Memory B cell (primary cell): ENCODE results near the gene CDADC1.

Experiments used
- ATAC-seq: fragments of 150-1000 bp; cut with Tn5 transposase; 2 replicates; pipeline ENCODE4 v1.10.0; 2021; ENCODE audit warnings: low read depth, mild to moderate bottlenecking, moderate library complexity
- DNase-seq, 2 donors: peaks; one replicate each; pipeline ENCODE4 v3.0.0; 2022; ENCODE audit warnings: low spot score in 2 of 2
- H3K27ac Mint-ChIP-seq: one replicate; pipeline ENCODE4 v1.8.0; 2022; ENCODE audit warnings: mild to moderate bottlenecking, moderate library complexity, mixed read lengths
- H3K27me3 Mint-ChIP-seq: one replicate; pipeline ENCODE4 v1.8.0; 2022; ENCODE audit warnings: mixed read lengths
- H3K36me3 Mint-ChIP-seq: one replicate; pipeline ENCODE4 v1.8.0; 2022; ENCODE audit warnings: mild to moderate bottlenecking, mixed read lengths
- H3K4me1 Mint-ChIP-seq: one replicate; pipeline ENCODE4 v1.8.0; 2022; ENCODE audit warnings: mixed read lengths
- H3K4me3 Mint-ChIP-seq: one replicate; pipeline ENCODE4 v1.8.0; 2022; ENCODE audit warnings: mild to moderate bottlenecking, moderate library complexity, mixed read lengths
- H3K9me3 Mint-ChIP-seq: one replicate; pipeline ENCODE4 v1.8.0; 2022; ENCODE audit warnings: mixed read lengths

The CDADC1 gene

GRCh38 chr13:49220856-49221589 is 26.7 kb upstream of the CDADC1 start:
- H3K9me3 Mint-ChIP-seq = peaks cover 4% of the 10 kb centered on the region
- peaks cover 36% of the 10 kb centered on the region for H3K27me3 Mint-ChIP-seq
- peaks cover 8% of the 10 kb centered on the region for H3K36me3 Mint-ChIP-seq
- no peak overlapping the region for H3K27ac Mint-ChIP-seq
- peaks cover 6% of the 10 kb centered on the region for H3K4me1 Mint-ChIP-seq
- ATAC-seq (no peak), DNase-seq (no peak)
- H3K4me3 Mint-ChIP-seq = peak overlapping the region; percentile 80

DNA sequence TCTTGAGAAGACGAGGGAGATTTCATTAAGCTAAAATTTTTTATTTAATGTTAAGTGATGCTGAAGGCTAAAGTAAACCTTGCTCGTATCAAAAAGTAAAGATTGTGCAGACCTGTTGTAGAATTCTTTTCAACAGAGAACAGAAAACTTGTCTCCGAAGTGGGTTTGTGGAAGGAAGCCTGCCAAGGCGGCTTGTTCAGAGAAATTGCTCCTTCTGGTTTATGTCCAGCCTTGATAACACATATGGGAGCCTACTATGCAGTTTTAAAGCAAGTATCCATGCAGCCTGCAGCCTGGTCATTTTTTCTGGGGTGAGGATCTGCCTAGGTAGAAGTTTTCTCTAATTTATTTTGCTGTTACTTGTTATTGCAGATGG is 26.1 kb upstream of the CDADC1 start:
- Mint-ChIP-seq H3K27ac (no peak overlapping the region), H3K4me3 (peak overlapping the region; percentile 80), H3K9me3 (peaks cover 4% of the 10 kb centered on the region), H3K27me3 (peaks cover 36% of the 10 kb centered on the region), H3K4me1 (peaks cover 2% of the 10 kb centered on the region), H3K36me3 (peaks cover 8% of the 10 kb centered on the region)
- no peak for DNase-seq
- ATAC-seq = no peak

DNA sequence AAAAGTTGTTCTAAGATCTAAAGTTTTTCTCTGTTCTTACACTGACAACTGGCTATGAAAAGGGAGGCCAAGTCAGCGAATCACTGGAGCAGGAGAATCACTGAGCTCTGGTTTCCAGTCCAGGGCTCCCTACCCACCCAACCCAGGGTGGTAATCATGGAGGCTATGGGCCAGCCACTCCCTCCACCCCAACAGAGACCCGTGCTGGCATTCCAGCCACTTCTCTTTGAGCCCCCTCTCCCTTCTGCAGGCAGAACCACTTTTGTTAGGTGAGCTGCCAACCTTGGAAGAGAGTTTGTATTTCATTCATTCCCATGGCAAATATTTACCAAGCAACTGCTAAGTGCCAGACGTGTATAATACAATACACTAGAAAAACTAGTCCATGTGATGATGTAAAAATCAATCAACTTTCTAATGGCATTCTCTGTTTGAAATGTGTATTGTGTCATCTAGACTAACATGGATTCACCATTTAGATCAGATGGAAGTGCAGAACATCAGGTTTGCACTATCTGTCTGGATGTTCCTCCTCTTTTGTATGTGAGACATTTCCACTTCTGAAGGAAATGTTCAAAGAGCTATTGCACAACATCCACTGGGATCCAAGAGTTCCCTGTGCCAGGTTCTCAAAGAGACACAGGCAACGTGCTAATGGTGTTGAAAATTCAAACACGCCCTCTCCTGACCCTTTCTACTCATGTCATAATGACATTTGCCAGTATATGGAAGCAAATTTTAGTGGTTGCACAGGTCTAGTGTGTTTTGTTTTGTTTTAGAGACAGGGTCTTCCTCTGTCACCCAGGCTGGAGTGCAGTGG is 22.3 kb upstream of the CDADC1 start:
- ATAC-seq = no peak
- Mint-ChIP-seq H3K4me3 (no peak overlapping the region), H3K27ac (no peak overlapping the region), H3K27me3 (peaks cover 15% of the 10 kb centered on the region), H3K36me3 (no peaks in the 10 kb centered on the region), H3K4me1 (no peaks in the 10 kb centered on the region), H3K9me3 (no peaks in the 10 kb centered on the region)
- no peak for DNase-seq

GRCh38 chr13:49226613-49227012 is 21.1 kb upstream of the CDADC1 start:
- Mint-ChIP-seq H3K36me3 (no peaks in the 10 kb centered on the region), H3K27me3 (peaks cover 12% of the 10 kb centered on the region), H3K4me3 (no peak overlapping the region), H3K4me1 (no peaks in the 10 kb centered on the region), H3K27ac (no peak overlapping the region), H3K9me3 (no peaks in the 10 kb centered on the region)
- ATAC-seq = no peak
- DNase-seq = no peak

- no peaks in the 10 kb centered on the region for H3K4me1 Mint-ChIP-seq
- H3K4me3 Mint-ChIP-seq = no peak overlapping the region
Observed at GRCh38 chr13:49234741-49235140, 13.0 kb upstream of the CDADC1 start.

DNA sequence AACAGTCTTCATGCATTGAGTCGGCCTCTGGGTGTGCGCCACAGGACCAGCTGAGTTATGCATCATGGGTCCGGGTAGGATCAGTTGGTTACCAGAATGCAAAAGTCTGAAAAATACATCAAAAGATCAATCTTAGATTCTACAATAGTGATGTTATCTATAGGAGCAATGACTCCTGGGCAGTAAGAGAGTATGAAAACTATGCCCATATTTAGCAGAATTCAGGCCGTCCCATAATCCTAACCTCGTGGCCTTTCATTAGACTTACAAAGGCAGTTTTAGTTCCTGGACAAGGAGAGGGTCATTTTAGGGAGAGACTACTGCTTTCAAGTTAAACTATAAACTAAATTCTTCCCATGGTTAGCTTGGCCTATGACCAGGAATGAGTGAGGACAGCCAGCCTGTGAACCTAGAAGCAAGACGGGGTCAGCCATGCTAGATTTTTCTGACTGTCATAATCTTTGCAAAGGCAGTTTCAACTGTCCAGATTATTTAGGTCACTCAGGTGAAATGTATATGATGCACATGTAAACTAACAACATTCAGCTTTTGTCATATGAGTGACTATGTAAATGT is 11.8 kb upstream of the CDADC1 start:
- Mint-ChIP-seq H3K27ac (no peak overlapping the region), H3K36me3 (no peaks in the 10 kb centered on the region), H3K9me3 (no peaks in the 10 kb centered on the region), H3K4me3 (no peak overlapping the region), H3K27me3 (peaks cover 1% of the 10 kb centered on the region), H3K4me1 (no peaks in the 10 kb centered on the region)
- no peak for ATAC-seq
- no peak for DNase-seq

More at GRCh38 chr13:49234741-49235140, 13.0 kb upstream of the CDADC1 start:
- no peaks in the 10 kb centered on the region for H3K9me3 Mint-ChIP-seq
- no peak for DNase-seq
- ATAC-seq = no peak
- no peaks in the 10 kb centered on the region for H3K36me3 Mint-ChIP-seq
- peaks cover 1% of the 10 kb centered on the region for H3K27me3 Mint-ChIP-seq
- H3K27ac Mint-ChIP-seq = no peak overlapping the region

DNA sequence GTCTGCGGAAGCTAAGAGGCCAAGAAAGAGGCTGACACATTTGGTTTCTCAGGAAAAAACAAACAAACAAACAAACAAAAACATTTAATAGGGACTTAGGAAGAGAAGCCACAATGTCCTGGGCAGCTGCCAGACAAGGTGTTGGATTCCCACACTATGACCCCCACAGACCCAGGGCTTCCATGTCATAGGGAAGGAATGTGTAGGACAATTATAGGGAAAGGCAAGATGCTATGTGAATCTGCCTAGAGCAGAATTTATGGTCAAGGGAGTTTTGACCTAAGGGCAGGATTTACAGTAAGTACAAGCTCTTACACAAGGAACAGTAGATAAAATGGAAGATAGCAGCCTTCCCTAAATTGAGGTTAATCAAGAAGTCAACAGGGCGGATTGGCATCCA is 9.1 kb upstream of the CDADC1 start:
- H3K27ac Mint-ChIP-seq = no peak overlapping the region
- H3K27me3 Mint-ChIP-seq = no peaks in the 10 kb centered on the region
- no peaks in the 10 kb centered on the region for H3K36me3 Mint-ChIP-seq
- ATAC-seq (no peak), DNase-seq (no peak)
- H3K9me3 Mint-ChIP-seq = no peaks in the 10 kb centered on the region
- H3K4me1 Mint-ChIP-seq = no peaks in the 10 kb centered on the region
- H3K4me3 Mint-ChIP-seq = no peak overlapping the region

DNA sequence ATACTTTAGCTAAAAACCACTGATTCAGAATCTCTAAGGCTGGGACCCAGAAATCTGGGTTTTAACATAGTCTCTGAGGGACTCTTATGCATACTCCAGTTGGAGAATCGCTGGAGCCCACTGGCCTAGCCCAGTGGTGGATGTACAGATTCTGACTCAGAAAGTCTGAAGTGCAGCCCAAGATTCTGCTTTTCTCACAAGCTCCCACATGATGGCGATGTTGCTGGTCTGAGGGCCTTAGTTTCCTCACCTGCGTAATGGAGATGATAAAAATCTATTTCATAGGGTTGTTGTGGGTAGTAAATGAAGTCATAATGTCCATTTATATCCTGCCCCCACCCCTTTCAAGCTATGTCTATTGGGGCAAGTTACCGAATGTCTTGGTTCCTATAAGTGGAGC is 7.7 kb upstream of the CDADC1 start:
- ATAC-seq = peak; percentile 79
- H3K4me1 Mint-ChIP-seq = no peaks in the 10 kb centered on the region

GRCh38 chr13:49241296-49241695 is 6.4 kb upstream of the CDADC1 start:
- Mint-ChIP-seq H3K4me1 (no peaks in the 10 kb centered on the region), H3K27me3 (no peaks in the 10 kb centered on the region), H3K36me3 (no peaks in the 10 kb centered on the region), H3K4me3 (no peak overlapping the region), H3K9me3 (no peaks in the 10 kb centered on the region), H3K27ac (no peak overlapping the region)
- no peak for DNase-seq
- no peak for ATAC-seq

More for the DNA sequence above, 7.7 kb upstream of the CDADC1 start:
- Mint-ChIP-seq H3K36me3 (no peaks in the 10 kb centered on the region), H3K9me3 (no peaks in the 10 kb centered on the region), H3K27me3 (no peaks in the 10 kb centered on the region), H3K4me3 (no peak overlapping the region), H3K27ac (no peak overlapping the region)
- no peak for DNase-seq

DNA sequence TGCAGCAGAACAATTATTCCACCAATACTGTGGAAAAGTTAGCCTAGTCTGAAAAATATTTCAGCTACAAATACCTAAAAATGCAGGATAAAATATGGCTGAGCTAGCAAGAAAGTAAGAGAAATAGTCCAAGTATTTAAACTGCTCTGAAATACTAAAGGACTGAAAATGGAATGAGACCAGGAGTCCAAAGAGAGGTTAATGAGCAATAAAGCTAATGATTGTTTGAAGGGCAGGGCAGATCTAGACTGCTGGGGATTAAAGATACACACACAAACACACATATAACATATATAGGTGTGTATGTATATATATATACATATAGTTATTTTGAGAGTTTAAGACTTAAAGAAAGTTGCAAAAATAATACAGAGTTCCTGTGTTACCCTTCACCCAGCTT is 2.6 kb upstream of the CDADC1 start:
- DNase-seq (no peak), ATAC-seq (no peak)
- H3K27me3 Mint-ChIP-seq = no peaks in the 10 kb centered on the region
- H3K36me3 Mint-ChIP-seq = no peaks in the 10 kb centered on the region
- no peak overlapping the region for H3K27ac Mint-ChIP-seq
- no peak overlapping the region for H3K4me3 Mint-ChIP-seq
- H3K9me3 Mint-ChIP-seq = no peaks in the 10 kb centered on the region
- peaks cover 14% of the 10 kb centered on the region for H3K4me1 Mint-ChIP-seq

DNA sequence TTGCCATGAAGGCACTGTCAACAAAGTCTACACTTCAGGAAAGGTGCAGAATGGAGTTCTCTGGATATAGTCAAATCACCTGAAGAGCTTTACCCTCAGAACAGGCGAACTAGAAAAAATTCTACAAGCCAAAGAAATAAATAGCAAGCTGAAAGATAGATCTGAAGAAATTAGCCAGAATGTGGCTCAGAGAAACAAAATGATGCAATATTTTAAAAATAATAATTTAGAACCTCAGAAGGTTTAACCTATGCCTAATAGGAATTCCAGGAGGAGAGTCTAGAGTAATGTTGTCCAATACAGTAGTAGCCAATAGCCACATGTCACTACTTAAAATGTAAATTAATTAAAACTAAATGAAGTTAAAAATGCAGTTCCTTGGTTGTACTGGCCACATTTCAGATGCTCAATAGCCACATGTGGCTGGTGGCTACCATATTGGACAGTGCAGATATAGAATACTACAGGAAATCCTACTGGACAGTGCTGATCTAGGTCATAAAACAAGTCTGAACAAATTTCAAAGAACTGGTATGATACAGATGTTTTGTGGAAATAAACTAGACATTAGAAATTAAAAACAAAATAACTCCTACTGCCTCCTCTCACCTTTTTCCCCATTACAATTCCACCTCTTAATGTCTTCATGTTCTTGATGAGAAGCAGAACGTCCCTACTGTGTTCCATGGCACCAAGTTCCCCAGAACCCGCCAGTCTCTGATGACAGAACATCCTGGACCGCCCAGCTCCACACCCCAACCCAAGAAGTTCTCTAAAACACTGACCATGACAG is 679 bp upstream of the CDADC1 start:
- Mint-ChIP-seq H3K36me3 (peaks cover 4% of the 10 kb centered on the region), H3K27ac (peak overlapping the region; percentile 98), H3K27me3 (no peaks in the 10 kb centered on the region), H3K4me3 (peak overlapping the region; percentile 99), H3K4me1 (peaks cover 18% of the 10 kb centered on the region), H3K9me3 (no peaks in the 10 kb centered on the region)
- peak; percentile 28 for ATAC-seq
- DNase-seq = no peak

GRCh38 chr13:49248622-49249002 is 887 bp downstream of the CDADC1 start:
- DNase-seq (no peak), ATAC-seq (peak; percentile 3)

GRCh38 chr13:49251326-49251725 is 3.6 kb downstream of the CDADC1 start:
- H3K27ac Mint-ChIP-seq = no peak overlapping the region
- DNase-seq = no peak
- H3K9me3 Mint-ChIP-seq = no peaks in the 10 kb centered on the region
- H3K4me1 Mint-ChIP-seq = peaks cover 19% of the 10 kb centered on the region
- H3K4me3 Mint-ChIP-seq = no peak overlapping the region
- ATAC-seq = no peak
- H3K36me3 Mint-ChIP-seq = peaks cover 18% of the 10 kb centered on the region
- H3K27me3 Mint-ChIP-seq = no peaks in the 10 kb centered on the region

More at GRCh38 chr13:49248622-49249002, 887 bp downstream of the CDADC1 start:
- no peaks in the 10 kb centered on the region for H3K9me3 Mint-ChIP-seq
- peaks cover 6% of the 10 kb centered on the region for H3K36me3 Mint-ChIP-seq
- peak overlapping the region; percentile 98 for H3K27ac Mint-ChIP-seq
- peaks cover 19% of the 10 kb centered on the region for H3K4me1 Mint-ChIP-seq
- no peaks in the 10 kb centered on the region for H3K27me3 Mint-ChIP-seq
- H3K4me3 Mint-ChIP-seq = peak overlapping the region; percentile 99

- H3K27me3 Mint-ChIP-seq = no peaks in the 10 kb centered on the region
- peaks cover 21% of the 10 kb centered on the region for H3K36me3 Mint-ChIP-seq
- H3K27ac Mint-ChIP-seq = no peak overlapping the region
- ATAC-seq (no peak), DNase-seq (no peak)
- no peak overlapping the region for H3K4me3 Mint-ChIP-seq
- H3K4me1 Mint-ChIP-seq = peaks cover 12% of the 10 kb centered on the region
- H3K9me3 Mint-ChIP-seq = no peaks in the 10 kb centered on the region
Observed at GRCh38 chr13:49253310-49253709, 5.6 kb downstream of the CDADC1 start.
